Measurements from ENCODE around the gene PPOX. TPM values are rescaled to one million over a fixed set of nuclear protein-coding genes. Genes with fewer than 3 reads are reported as not detected.

PPOX gene
- total RNA-seq, 2 experiments from 2014 or later: 42.0 to 45.5 TPM

DNA sequence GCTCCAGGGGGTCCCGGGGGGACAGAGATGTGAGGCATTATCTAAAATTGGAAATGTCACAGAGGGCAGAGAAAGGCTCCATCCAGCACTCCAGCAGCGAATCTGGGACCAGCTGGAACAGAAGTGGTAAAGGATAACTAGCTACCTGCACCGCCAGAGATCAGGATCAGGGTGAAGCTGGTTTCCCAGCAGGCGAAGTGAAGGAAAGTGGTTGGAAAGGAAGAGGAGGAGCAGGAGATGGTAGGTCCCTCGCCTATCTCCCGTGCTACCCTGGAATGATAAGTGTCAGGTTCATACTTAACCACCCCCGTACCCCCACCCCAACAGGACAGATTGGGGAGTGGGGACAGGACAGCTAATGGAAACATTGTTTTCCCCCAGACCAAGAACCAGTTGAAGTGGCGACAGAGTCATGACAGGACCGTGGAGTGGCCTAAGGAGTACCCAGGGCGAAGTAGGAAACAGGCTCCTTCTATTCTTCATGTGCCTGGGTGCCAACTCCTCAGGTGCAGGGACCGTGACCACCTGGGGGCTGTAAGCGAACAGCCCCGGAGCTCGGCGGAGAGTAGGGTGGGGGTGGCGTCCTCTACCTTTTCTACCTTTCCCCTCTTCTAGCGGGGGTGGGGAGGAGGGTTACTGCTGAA, 10.4 kb downstream of the PPOX start:
- Histone ChIP-seq H3K4me1 (ENCODE audit: insufficient read depth, low read length, poor library complexity, severe bottlenecking) (peaks cover 29% of the 10 kb centered on the region), H3K9me3 (ENCODE audit: low read length) (no peaks in the 10 kb centered on the region), H3K4me3 (ENCODE audit: low read depth, low read length, poor library complexity, severe bottlenecking) (peak overlapping the region; percentile 86), H4K20me1 (ENCODE audit: insufficient read depth, low read length) (no peaks in the 10 kb centered on the region), H3K4me2 (ENCODE audit: low read length) (peak overlapping the region; percentile 99), H3K9me2 (ENCODE audit: insufficient read depth, low read length) (no peaks in the 10 kb centered on the region), H3K79me2 (ENCODE audit: insufficient read depth, low read depth, low read length) (peaks cover 9% of the 10 kb centered on the region; the same call in 1 of the 2 replicates), H2AFZ (ENCODE audit: low read length) (peak overlapping the region; percentile 51), H3K36me3 (ENCODE audit: insufficient read depth, low read length) (peaks cover 39% of the 10 kb centered on the region), H3K27ac (ENCODE audit: low read depth, low read length, poor library complexity, severe bottlenecking) (peak overlapping the region; percentile 60)
- peak; percentile 28 for DNase-seq (ENCODE audit: low spot score)
- ChIA-PET CTCF (ENCODE audit: unreplicated experiment) (interaction anchor here (0.6 to 1.8 kb wide), 5 partner anchors 10 to 131 kb away, joined by 3 to 15 read pairs (median 4); partner anchors contain the start of genes DEDD, PPOX and TOMM40L), POLR2A (interaction anchor here (0.6 to 3.1 kb wide), 5 partner anchors 10 to 523 kb away, joined by 3 to 23 read pairs (median 5); partner anchors contain the start of genes PPOX and TOMM40L)
- BruUV-seq (replicated peaks): no TSS peak
- intact Hi-C loops (cut with micrococcal nuclease; ENCODE audit: unreplicated experiment): loop anchor here (1.0 kb wide), 2 partner anchors 10 to 49 kb away; partner anchors contain the start of gene PPOX
- no peak for TF ChIP-seq EZH2phosphoT487 (IDR thresholded peaks at IDR 0.05; ENCODE audit: borderline replicate concordance, low read depth, low read length)
- TF ChIP-seq, protein P1, sequence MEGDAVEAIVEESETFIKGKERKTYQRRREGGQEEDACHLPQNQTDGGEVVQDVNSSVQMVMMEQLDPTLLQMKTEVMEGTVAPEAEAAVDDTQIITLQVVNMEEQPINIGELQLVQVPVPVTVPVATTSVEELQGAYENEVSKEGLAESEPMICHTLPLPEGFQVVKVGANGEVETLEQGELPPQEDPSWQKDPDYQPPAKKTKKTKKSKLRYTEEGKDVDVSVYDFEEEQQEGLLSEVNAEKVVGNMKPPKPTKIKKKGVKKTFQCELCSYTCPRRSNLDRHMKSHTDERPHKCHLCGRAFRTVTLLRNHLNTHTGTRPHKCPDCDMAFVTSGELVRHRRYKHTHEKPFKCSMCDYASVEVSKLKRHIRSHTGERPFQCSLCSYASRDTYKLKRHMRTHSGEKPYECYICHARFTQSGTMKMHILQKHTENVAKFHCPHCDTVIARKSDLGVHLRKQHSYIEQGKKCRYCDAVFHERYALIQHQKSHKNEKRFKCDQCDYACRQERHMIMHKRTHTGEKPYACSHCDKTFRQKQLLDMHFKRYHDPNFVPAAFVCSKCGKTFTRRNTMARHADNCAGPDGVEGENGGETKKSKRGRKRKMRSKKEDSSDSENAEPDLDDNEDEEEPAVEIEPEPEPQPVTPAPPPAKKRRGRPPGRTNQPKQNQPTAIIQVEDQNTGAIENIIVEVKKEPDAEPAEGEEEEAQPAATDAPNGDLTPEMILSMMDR (conservative IDR thresholded peaks at IDR 0.05; ENCODE audit: low read length): no peak

DNA sequence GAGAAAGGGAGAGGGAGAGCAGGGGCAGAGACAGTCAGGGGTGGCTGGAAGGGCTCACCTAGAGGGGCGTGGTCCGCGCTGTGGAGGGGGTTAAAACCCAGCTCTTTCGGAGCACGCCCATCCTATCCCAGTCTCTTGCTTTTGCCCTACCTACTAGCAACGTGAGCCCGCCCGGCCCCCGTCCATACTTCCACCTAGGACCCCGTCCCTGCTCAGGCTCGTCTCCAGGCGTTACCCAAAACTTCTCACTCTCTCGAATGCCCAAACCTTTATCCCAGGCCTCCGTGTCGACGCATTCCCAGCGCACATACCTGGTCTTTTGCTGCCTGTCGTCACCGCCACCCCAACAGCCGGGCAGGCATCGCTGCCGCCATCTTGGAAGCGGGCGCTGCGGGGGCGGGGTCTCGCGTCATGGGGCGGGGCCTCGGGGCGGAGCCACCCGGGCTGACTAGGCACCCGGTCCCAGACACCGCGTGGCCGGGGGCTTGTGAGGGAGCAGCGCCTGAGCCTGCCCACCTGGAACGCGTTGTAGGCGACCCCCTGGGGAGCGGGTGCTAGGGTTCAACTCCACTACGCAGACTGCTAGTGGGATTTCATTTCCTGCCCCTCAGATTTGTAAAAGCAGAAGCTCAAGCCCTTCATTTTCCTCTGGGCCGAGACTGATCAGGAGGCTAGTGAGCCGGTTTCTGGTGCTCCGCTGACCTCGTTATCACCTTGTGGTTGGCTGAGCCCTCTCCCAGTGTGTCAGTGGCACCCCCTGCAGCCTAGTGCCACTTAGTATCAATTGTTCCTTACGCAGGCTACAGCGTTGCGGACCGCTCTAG, 11.1 kb downstream of the PPOX start, which contains the start of gene B4GALT3:
TSS of gene B4GALT3 (minus strand) at position 396 of the 824 bp plus-strand sequence. CDS start 1,447 bp downstream, outside the sequence.
- H4K20me1 ChIP-seq (ENCODE audit: insufficient read depth, low read length): no peaks in the 10 kb centered on the region
- no peaks in the 10 kb centered on the region for H3K9me3 ChIP-seq (ENCODE audit: low read length)
- no peaks in the 10 kb centered on the region for H3K9me2 ChIP-seq (ENCODE audit: insufficient read depth, low read length)
- peaks cover 31% of the 10 kb centered on the region for H3K36me3 ChIP-seq (ENCODE audit: insufficient read depth, low read length)
- peak within 1 kb of the TSS; percentile 86 for H3K4me3 ChIP-seq (ENCODE audit: low read depth, low read length, poor library complexity, severe bottlenecking)
- H3K79me2 ChIP-seq (ENCODE audit: insufficient read depth, low read depth, low read length): peaks cover 9% of the 10 kb centered on the region; the same call in 1 of the 2 replicates
- no TSS peak for BruUV-seq (replicated peaks)
- intact Hi-C loops (cut with micrococcal nuclease; ENCODE audit: unreplicated experiment): loop anchor here (1.0 kb wide), 2 partner anchors 11 to 48 kb away; partner anchors contain the start of gene PPOX
- no peak for TF ChIP-seq EZH2phosphoT487 (IDR thresholded peaks at IDR 0.05; ENCODE audit: borderline replicate concordance, low read depth, low read length)
- TF ChIP-seq, protein P1 (conservative IDR thresholded peaks at IDR 0.05; ENCODE audit: low read length): peak; percentile 40; the same call in 1 of the 2 replicates
- peak; percentile 87 for DNase-seq (ENCODE audit: low spot score)
- H3K27ac ChIP-seq (ENCODE audit: low read depth, low read length, poor library complexity, severe bottlenecking): peak within 1 kb of the TSS; percentile 60
- peak within 1 kb of the TSS; percentile 51 for H2AFZ ChIP-seq (ENCODE audit: low read length)
- H3K4me2 ChIP-seq (ENCODE audit: low read length): peak within 1 kb of the TSS; percentile 99
- ChIA-PET POLR2A (interaction anchor here (0.6 to 3.1 kb wide), 7 partner anchors 9 to 524 kb away, joined by 3 to 23 read pairs (median 5); partner anchors contain the start of genes NDUFS2, PPOX and TOMM40L), CTCF (ENCODE audit: unreplicated experiment) (interaction anchor here (0.6 to 1.8 kb wide), 5 partner anchors 11 to 131 kb away, joined by 3 to 15 read pairs (median 4); partner anchors contain the start of genes DEDD, PPOX and TOMM40L)
- H3K4me1 ChIP-seq (ENCODE audit: insufficient read depth, low read length, poor library complexity, severe bottlenecking): peaks cover 33% of the 10 kb centered on the region
